ENCODE measurements around the gene TTC12. TPM values are rescaled to one million over a fixed set of nuclear protein-coding genes. Genes with fewer than 3 reads are reported as not detected.

Gene TTC12
- total and polyA plus RNA-seq, 9 of the 15 experiments (the other 6 are each of a cell fraction or from before 2014, with no cell fraction given), result 5.1 to 19.9 (median 13.4) TPM

DNA sequence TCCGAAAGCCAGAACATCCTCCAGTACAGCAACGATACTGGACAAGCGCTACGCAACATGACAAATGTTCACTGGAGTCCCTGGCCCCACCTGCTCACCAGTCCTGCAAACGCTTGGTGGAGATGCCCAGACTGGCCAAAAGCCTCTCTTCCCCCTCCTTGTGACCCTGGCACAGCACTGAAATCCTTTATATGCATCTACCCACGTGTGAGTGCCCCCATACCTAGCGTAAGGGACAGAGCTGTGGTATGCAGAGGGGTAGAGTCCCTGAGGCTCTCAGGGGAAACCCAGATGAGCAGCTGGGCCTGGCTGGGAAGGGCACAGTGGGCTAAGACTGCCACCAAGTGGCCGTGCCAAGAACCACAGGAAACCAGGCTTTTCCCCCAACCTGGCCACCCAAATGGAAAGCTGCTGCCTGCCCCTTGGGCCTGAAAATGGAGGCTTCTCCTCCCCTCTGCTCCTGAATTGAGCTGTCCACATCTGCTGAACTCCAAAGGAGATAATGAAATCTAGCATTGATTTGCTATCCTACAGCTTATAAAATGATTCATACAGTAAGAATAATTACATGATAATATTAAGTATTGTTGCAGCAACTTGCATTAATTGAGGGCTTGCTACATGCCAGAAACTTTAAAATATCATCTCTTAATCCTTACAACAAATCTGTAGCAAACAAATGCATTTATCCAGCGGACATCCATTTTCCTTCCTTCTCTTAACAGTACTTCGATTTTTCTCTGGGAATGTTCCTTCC is 24.8 kb upstream of the TTC12 start:
- FAIRE-seq (peak; percentile 83), ATAC-seq (peak; percentile 97), DNase-seq (ENCODE audit: extremely low read depth in 1 of 4, low spot score in 3 of 4) (peak; percentile 58 to 71 (median 70))
- CTCF ChIA-PET (ENCODE audit: low intra/inter-chr PET ratio), result interaction anchor here (0.6 to 1.3 kb wide), 4 partner anchors 127 to 1070 kb away, joined by 3 to 4 read pairs (median 3); no protein-coding TSS in a partner anchor
- intact Hi-C loops (cut with micrococcal nuclease), result loop anchor here (1.0 to 5.0 kb wide), 4 partner anchors 491 to 1067 kb away; no protein-coding TSS in a partner anchor
- in situ Hi-C loops (cut with MboI), result loop anchor here (10.0 kb wide), 1 partner anchor 705 kb away; no protein-coding TSS in a partner anchor
- no TSS peak for BruUV-seq (replicated peaks)
- POLR2A ChIA-PET, result interaction anchor here (0.6 to 1.1 kb wide), 3 partner anchors 26 to 729 kb away, joined by 3 to 6 read pairs (median 3); no protein-coding TSS in a partner anchor
- no peaks in the 10 kb centered on the region for H3K79me2 ChIP-seq (ENCODE audit: control insufficient read depth, insufficient read depth, low read length)
- no peaks in the 10 kb centered on the region for H3K36me3 ChIP-seq (ENCODE audit: control insufficient read depth, insufficient read depth, low read length)
- H4K20me1 ChIP-seq (replicated peaks; ENCODE audit: control insufficient read depth, insufficient read depth, low read length), result peaks cover 3% of the 10 kb centered on the region
- H3K4me1 ChIP-seq (replicated peaks in 1 of 2; ENCODE audit: control insufficient read depth in 2 of 2, insufficient read depth in 2 of 2, low read length in 2 of 2), result no peaks in the 10 kb centered on the region
- 4% methylated on average over 10 of the region's 10 CpGs for WGBS (ENCODE audit: insufficient coverage, low coverage, missing lambda C conversion rate)
- no peaks in the 10 kb centered on the region for H3K9me1 ChIP-seq (ENCODE audit: control insufficient read depth, insufficient read depth, low read length)
- H3K27ac ChIP-seq (ENCODE audit: extremely low read depth, low read depth, low read length), result no peak overlapping the region
- H3K4me3 ChIP-seq, result no peak overlapping the region
- H3K27me3 ChIP-seq (ENCODE audit: control insufficient read depth in 2 of 2, insufficient read depth in 2 of 2, low read length in 2 of 2), result peaks cover 2 to 46% of the 10 kb centered on the region in 2 experiments
- H3K4me2 ChIP-seq (ENCODE audit: insufficient read depth, low read length), result no peak overlapping the region
- no peaks in the 10 kb centered on the region for H3K9me3 ChIP-seq (replicated peaks; ENCODE audit: control insufficient read depth, insufficient read depth, low read depth, low read length)
- no peak overlapping the region for H3K9ac ChIP-seq (ENCODE audit: insufficient read depth in 1 of 2, low read depth in 2 of 2, low read length in 2 of 2)
- no peak overlapping the region for H2AFZ ChIP-seq (ENCODE audit: low read depth, low read length)
- TF ChIP-seq, protein P1, sequence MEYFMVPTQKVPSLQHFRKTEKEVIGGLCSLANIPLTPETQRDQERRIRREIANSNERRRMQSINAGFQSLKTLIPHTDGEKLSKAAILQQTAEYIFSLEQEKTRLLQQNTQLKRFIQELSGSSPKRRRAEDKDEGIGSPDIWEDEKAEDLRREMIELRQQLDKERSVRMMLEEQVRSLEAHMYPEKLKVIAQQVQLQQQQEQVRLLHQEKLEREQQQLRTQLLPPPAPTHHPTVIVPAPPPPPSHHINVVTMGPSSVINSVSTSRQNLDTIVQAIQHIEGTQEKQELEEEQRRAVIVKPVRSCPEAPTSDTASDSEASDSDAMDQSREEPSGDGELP (CRISPR knock-in tag; IDR thresholded peaks at IDR 0.05; ENCODE audit: borderline replicate concordance), result peak; percentile 70; the same call in 1 of the 2 replicates
- TF ChIP-seq RAD21 (CRISPR knock-in tag; conservative IDR thresholded peaks at IDR 0.05 in 1 of 2, IDR thresholded peaks at IDR 0.05 in 1 of 2) (peak; percentile 86 to 91), ZNF253 (CRISPR knock-in tag; conservative IDR thresholded peaks at IDR 0.05) (no peak), HOXB6 (CRISPR knock-in tag; IDR thresholded peaks at IDR 0.05; ENCODE audit: borderline replicate concordance) (no peak), CC2D1A (IDR thresholded peaks at IDR 0.05) (peak; percentile 49; the same call in 1 of the 2 replicates), ZNF561 (CRISPR knock-in tag; conservative IDR thresholded peaks at IDR 0.05) (no peak)
- TF ChIP-seq, protein P2, sequence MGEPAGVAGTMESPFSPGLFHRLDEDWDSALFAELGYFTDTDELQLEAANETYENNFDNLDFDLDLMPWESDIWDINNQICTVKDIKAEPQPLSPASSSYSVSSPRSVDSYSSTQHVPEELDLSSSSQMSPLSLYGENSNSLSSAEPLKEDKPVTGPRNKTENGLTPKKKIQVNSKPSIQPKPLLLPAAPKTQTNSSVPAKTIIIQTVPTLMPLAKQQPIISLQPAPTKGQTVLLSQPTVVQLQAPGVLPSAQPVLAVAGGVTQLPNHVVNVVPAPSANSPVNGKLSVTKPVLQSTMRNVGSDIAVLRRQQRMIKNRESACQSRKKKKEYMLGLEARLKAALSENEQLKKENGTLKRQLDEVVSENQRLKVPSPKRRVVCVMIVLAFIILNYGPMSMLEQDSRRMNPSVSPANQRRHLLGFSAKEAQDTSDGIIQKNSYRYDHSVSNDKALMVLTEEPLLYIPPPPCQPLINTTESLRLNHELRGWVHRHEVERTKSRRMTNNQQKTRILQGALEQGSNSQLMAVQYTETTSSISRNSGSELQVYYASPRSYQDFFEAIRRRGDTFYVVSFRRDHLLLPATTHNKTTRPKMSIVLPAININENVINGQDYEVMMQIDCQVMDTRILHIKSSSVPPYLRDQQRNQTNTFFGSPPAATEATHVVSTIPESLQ (CRISPR knock-in tag; IDR thresholded peaks at IDR 0.05), result no peak
- TF ChIP-seq, protein P3, sequence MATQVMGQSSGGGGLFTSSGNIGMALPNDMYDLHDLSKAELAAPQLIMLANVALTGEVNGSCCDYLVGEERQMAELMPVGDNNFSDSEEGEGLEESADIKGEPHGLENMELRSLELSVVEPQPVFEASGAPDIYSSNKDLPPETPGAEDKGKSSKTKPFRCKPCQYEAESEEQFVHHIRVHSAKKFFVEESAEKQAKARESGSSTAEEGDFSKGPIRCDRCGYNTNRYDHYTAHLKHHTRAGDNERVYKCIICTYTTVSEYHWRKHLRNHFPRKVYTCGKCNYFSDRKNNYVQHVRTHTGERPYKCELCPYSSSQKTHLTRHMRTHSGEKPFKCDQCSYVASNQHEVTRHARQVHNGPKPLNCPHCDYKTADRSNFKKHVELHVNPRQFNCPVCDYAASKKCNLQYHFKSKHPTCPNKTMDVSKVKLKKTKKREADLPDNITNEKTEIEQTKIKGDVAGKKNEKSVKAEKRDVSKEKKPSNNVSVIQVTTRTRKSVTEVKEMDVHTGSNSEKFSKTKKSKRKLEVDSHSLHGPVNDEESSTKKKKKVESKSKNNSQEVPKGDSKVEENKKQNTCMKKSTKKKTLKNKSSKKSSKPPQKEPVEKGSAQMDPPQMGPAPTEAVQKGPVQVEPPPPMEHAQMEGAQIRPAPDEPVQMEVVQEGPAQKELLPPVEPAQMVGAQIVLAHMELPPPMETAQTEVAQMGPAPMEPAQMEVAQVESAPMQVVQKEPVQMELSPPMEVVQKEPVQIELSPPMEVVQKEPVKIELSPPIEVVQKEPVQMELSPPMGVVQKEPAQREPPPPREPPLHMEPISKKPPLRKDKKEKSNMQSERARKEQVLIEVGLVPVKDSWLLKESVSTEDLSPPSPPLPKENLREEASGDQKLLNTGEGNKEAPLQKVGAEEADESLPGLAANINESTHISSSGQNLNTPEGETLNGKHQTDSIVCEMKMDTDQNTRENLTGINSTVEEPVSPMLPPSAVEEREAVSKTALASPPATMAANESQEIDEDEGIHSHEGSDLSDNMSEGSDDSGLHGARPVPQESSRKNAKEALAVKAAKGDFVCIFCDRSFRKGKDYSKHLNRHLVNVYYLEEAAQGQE (IDR thresholded peaks at IDR 0.05; ENCODE audit: borderline replicate concordance), result peak; percentile 79
- TF ChIP-seq, protein P3 (CRISPR knock-in tag; IDR thresholded peaks at IDR 0.05; ENCODE audit: low read depth), result no peak
